Dedifferentiated amniotic fluid mesenchymal stem cell (primary cell): ENCODE results near the gene GRAMD1A.
A peak's percentile ranks its signal among the peaks of the same experiment; 100 is the strongest.

ENCODE experiments used
- DNase-seq: peaks from one replicate; pipeline ENCODE4 v3.0.0-alpha.2; 2016; ENCODE audit errors: extremely low spot score

Gene GRAMD1A

DNA sequence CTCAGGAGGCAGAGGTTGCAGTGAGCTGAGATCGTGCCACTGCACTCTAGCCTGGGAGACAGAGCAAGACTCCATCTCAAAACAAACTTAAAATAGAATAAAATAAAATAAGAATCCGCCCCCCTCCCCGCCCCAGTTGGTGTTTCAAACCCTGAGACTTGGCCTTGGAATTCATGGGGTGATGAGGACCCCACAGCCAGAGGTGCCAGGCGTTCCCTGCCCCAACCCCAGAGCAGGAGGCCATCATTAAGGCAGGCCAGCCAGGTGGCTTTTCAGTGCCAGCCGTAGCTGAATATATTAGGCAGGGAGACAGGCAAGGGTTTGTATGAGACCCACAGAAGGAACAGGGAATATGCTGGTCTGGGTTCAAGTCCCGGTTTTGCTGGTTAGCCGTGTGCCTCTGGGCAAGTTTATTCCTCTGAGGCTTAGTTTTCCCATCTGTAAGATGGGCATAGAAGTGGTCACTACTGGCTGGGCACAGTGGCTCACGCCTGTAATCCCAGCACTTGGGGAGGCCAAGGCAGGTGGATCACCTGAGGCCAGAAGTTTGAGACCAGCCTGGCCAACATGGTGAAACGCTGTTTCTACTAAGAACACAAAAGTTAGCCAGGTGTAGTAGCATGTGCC, 53.7 kb downstream of the GRAMD1A start:
- no peak for DNase-seq

DNA sequence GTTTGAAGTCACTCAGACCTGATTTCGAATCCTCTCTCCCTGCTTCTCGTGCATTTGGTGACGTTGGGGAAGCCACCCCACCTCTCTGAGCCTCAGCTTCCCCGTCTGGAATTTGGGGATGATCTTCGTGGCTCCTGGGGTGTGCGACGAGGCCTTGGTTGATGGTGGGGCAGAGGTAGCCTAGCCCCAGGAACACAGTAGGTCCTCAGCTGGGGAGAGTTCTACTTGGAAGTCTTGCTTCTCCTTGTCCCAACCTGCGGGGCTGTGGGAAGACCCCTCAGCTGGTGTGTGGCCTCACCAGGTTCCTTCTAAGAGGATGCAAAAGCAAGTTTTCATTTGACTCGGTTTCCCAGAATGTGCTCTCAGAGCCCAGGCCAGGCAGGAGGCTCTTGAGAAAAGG, 54.5 kb downstream of the GRAMD1A start:
- DNase-seq, result no peak

DNA sequence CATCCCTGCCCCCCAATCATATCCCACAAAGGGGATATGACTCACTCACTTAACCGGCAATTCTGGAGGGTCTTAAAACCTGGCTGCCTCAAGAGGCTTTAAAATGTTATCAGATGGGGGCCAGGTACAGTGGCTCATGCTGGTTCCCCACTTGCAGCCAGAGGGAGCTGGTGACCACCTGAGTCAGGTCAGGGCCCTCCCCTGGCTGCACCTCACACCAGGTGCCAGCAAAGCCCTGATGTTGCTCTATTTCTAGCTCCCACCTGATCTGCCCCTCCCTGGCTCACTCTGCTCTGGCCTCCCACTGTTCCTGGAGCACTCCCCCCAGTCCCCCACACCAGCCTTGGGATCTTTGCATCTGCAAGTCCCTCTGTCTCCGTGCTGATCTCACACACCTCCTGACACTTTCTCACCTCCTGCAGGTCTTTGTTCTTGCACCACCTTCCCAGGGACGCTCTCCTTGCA, 55.6 kb downstream of the GRAMD1A start:
- DNase-seq, result no peak

DNA sequence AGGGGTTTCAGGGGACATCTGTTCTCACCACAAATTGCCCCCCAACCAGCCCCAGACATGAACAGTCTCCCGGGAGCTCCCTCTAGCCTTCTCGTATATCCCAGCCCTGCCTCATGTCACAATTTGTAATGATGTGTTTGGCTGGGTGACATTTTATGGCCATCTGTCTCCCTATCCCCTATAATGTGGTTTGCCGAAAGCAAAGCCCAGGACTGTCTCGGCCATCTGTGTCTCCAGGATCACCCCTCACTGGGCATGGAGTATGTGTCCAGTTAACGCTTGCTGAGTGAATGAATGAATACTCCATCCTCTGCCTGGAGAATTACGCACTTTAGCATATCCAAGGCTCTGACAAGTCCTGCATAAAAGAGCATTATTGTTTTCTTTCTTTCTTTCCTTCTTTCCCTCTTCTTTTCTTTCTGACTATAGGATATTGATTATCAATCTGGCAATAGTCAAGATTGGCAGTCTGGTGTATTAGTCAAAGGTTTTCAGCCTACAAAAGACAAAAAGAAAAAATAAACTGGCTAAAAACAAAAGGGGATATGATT, 56.5 kb downstream of the GRAMD1A start:
- DNase-seq, result no peak

DNA sequence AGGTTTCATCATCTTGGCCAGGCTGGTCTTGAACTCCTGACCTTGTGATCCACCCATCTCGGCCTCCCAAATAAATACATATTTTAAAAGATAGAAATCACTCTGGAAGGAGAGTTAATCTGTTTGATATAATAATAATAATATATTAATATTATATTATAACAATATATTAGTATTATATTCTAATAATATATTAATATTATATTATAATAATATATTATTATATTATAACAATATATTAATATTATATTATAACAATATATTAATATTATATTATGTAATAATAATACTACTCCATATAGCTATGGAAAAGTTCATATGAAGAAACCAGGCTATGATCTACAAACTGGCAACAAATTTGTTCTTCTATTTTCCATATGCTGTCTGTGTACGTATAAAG, 58.2 kb downstream of the GRAMD1A start:
- no peak for DNase-seq

DNA sequence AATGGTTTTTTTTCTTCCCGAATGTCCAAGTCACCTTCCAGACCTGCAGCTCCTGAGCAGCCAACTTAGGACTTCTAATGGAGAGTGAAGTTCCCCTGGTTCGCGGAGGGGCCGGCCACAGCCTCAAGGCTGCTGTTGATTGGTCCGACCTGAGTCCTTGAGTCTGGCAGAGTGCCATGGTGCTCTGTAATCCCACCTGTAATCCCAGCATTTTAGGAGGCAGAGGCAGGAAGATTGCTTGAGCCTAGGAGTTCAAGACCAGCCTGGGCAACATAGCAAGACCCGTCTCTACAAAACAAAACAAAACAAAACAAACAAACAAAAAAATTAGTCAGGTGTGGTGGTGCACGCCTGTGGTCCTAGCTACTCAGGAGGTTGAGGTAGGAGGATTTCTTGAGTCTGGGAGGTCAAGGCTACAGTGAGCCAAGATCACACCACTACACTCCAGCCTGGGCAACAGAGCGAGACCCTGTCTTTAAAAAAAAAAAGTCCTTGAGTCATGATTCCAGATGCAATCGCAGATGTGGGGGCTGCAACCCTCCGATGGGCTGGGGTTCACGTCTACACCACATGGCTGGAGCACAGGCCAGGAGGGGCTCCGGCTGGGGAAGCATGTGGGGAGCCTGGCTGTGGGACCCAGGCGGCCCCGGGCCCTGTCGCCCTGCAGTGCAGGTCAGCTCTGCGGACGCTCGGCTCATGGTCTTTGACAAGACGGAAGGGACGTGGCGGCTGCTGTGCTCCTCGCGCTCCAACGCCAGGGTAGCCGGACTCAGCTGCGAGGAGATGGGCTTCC, 59.1 kb downstream of the GRAMD1A start:
- DNase-seq, result no peak

DNA sequence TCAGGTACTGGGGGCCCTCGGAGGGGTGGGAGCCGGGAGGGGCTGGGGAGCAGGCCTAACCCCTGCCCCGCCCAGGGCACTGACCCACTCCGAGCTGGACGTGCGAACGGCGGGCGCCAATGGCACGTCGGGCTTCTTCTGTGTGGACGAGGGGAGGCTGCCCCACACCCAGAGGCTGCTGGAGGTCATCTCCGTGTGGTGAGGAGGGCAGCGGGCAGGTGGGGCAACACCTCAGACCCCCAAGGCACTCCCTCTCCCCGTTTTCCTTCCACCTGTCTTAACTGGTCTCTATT, 59.6 kb downstream of the GRAMD1A start:
- DNase-seq, result no peak

DNA sequence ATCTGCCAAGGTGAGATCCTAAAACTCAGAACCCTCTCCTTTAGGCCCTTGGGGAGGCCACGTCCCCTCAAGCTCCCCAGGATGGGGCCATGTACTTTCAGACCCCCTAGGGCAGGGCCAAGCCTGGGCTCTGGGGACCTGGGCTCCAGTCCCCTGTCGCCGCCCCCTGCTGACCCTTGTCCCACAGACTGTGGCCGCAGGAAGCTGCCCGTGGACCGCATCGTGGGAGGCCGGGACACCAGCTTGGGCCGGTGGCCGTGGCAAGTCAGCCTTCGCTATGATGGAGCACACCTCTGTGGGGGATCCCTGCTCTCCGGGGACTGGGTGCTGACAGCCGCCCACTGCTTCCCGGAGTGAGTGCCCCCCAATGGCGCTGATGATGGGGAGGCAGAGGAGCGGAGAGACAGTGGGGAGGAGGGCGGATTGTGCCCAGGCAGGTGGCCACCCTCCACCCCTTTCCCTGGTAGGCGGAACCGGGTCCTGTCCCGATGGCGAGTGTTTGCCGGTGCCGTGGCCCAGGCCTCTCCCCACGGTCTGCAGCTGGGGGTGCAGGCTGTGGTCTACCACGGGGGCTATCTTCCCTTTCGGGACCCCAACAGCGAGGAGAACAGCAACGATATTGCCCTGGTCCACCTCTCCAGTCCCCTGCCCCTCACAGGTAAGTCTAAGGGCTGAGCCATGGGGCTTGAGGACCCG, 60.2 kb downstream of the GRAMD1A start:
- no peak for DNase-seq

DNA sequence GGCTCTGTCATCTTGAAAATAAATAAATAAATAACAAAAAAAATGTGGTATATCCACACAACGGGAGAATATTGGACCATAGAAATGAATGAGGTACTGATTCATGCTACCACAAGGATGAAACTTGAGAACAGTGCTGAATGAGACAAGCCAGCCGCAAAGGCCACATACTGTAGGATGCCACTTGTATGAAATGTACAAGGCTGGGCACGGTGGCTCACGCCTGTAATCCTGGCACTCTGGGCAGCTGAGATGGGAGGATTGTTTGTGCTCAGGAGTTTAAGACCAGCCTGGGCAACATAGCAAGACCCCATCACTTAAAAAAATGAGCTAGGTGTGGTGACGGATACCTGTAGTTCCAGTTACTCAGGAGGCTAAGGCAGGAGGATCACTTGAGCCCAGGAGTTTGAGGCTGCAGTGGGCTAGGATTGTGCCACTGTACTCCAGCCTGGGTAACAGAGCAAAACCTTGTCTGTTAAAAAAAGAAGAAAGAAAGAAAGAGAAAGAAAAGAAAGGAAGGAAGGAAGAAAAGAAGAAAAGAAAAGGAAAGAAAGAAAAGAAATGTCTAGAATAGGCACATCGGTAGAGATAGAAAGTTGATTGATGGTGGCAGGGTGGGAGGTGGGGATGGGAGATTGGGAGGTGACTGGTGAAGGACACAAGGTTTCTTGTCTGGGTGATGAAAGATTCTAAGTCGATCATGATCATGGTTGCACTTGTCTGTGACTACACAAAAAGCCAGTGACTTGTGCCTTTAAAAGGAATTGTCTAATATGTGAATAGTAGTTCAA, 61.7 kb downstream of the GRAMD1A start:
- no peak for DNase-seq

DNA sequence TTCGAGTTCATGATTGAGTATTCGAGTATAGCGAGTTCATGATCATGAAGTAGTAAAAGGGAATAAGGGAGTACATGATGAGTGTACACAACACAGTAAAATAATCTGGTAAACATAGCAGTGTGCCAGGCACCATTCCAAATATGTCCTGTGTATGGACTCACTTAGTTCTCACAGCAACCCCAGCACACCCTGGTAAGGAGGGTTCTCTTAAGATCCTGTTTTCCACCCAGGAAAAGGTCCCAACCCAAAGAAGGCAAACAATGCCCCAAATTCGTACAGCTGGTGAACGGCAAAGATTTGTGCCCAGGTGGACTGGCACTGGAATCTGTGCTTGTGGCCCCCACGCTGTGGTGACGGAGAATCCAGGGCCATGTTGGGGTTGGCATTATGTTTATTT, 62.8 kb downstream of the GRAMD1A start:
- no peak for DNase-seq

DNA sequence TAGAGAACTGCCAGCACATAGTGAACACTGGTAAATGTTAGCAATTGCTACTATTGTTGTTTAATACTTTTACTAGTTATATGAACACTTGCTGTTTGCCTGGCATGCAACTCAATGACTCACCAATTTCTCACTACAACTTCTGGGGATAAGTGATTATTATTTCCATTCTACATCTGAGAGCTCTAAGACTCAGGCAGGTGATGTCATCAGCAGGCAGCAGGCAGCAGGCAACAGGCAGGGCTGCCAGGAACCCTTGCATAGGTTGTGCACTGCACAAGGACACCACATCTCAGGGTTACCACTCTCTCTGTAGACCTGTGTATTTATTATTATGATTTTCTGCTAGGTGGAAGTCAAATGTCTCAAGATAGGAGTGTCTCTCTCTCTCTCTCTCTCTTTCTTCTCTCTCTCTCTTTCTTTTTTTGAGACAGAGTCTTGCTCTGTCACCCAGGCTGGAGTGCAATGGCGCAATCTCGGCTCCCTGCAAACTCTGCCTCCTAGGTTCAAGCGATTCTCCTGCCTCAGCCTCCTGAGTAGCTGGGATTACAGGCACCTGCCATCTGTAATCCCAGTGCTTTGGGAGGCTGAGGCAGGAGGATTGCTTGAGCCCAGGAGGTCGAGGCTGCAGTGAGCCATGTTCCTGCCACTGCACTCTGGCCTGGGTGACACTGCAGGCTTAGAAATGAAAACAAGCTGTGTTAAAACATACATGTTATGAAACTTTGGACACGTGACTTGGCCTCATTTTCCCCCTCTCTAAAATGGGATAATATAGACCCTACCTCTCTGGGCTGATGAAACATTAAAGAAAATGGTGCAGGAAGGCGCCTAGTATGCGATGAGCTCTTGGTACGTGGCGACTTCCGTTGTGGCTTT, 64.1 kb downstream of the GRAMD1A start:
- peak; percentile 30 for DNase-seq

DNA sequence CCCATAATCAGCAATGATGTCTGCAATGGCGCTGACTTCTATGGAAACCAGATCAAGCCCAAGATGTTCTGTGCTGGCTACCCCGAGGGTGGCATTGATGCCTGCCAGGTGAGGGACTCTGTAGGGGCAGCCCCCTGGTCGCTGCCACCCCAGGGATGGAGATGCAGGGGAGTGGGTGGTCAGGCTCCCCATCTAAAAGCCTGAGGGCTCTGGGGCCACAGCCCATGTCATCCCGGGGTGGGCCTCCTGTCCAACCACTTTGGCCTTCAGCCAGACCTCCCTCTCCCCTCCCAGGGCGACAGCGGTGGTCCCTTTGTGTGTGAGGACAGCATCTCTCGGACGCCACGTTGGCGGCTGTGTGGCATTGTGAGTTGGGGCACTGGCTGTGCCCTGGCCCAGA, 65.5 kb downstream of the GRAMD1A start:
- no peak for DNase-seq

DNA sequence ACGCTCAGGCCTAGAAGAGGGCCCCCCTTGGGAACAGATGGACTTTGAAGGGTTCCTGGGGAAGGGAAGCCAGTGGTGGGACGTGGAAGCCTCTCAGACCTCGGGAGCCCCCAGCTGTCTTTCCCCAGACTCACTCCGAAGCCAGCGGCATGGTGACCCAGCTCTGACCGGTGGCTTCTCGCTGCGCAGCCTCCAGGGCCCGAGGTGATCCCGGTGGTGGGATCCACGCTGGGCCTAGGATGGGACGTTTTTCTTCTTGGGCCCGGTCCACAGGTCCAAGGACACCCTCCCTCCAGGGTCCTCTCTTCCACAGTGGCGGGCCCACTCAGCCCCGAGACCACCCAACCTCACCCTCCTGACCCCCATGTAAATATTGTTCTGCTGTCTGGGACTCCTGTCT, 66.0 kb downstream of the GRAMD1A start:
- no peak for DNase-seq

DNA sequence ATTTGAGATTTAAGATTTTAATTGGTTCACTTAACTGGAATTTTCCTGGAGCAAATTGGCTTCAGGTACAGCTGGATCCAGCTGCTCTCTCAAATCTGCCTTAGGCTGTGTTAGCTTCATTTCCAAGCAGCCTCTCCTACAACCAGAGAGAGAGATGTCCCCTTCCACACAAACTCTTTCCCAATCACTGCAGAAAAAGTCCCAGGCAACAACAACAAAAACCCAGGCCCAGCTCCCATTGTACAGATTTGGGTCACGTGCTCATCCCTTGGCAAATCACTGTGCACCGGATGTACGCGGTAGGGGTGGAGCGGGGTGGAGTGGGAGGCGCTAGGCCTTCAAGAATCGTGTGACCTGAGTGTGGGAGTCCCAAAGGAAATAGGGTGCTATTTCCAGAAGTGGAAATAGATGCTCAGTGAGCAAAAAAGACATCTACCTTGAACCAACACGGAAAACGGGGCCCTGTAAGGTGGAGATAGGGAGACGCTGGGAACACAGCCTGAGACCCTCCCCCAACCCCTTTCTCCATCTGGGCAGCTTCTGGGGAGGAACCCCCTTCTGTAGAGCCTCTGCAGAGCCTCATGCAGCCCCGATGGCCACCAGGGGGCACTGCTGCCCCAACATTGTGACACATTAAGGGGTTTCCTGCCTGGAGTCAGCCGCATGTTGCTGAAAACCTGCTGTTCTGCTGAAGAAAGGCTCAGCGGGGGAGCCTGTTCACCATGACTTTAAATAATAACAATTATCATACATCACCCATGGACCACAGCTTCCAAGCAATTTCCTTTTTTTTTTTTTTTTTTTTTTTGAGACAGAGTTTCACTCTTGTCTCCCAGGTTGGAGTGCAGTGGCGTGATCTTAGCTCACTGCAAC, 66.8 kb downstream of the GRAMD1A start:
- DNase-seq, result peak; percentile 80

DNA sequence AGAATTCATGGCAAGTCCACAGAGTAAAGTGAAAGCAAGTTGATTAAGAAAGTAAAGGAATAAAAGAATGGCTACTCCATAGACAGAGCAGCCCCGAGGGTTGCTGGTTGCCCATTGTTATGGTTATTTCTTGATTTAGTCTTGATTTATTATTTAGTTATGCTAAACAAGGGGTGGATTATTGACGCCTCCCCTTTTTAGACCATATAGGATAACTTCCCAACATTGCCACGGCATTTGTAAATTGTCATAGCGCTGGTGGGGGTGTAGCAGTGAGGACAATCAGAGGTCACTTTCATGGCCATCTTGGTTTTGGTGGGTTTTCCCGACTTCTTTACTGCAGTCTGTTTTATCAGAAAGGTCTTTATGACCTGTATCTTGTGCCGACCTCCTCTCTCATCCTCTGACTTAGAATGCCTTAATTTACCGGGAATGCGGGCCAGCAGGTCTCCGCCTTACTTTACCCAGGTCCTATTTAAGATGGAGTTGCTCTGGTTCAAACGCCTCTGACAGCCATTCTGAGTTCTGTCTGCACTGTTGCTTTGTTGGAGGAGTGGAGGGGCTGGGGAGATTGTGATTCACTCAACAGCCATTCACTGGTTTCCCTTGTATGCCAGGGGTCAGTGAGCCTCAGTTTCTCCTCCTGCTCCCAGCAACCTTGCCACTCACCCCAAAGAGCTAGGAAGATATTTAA, 69.0 kb downstream of the GRAMD1A start:
- DNase-seq, result no peak

DNA sequence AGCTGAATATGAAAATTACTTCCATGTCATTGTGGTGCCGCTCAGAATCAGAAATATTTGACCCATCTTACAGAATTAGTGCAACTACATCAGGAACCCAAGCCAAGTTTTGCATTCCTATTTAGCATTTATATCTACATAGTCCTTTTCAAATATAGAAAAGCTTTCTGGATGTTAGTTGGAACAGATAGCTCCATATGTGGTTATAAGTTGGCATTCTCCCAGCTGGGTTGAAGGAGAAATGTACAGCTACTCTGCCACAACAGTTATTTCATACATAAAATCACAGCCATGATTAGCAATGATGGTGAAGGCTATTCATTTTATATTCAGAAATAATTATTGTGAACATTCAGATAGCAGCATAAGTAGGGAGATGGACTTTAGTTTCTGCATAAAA, 69.6 kb downstream of the GRAMD1A start:
- no peak for DNase-seq

DNA sequence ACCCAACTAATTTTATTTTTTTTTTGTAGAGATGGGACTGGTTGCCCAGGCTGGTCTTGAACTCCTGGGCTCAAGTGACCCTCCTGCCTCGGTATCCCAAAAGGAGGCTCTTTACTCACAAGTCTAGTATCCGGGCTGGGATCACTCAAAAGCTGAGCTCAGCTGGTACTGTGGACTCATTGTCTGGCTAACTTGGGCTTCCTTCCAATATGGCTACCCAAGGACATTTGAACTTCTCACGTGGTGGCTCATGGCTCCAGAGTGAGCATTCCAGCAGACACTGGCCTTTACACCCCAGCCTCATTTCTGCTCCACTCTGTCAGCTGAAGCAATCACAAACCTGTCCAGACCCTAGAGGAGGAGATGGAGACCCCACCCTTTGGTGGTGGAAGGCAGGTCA, 70.3 kb downstream of the GRAMD1A start:
- DNase-seq, result no peak

DNA sequence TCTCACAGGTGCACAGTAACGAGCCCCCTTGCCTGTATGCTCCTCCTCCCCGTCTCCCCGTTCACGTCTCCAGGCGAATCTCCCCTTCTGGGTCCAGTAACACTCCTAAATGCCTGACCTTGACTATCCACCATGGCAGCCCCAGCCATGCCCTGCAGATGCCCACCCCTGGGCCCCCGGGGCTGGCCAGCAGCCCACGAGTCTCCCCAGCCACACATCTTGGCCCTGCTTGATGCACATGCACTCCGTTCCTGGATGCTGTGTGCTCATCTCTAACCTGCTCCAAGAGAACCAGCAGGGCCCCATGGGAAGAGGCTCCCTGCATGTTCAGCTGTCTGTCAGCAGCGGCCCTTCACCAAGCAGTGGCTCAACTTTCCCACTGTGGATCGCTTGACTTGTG, 73.4 kb downstream of the GRAMD1A start:
- DNase-seq, result no peak

DNA sequence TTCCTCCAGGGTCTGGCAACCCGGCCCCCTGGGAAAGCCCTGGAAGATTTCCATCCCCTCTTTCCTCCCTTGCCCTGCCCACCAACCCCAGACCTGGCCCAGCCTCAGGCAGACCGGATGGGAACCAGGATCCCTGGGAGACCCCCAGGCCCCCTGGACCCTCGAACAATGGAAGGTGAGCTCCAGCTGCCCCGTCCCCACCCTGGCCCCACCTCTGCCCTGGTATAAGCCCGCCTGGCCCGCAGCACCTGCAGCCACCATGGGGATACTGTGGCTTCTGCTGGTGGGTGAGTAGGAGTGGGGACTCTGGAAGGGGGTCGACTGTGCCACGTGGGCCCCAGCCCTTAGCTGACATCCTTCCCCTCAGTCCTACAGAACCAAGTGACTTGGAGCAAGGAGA, 73.8 kb downstream of the GRAMD1A start:
- no peak for DNase-seq
